ENCODE results near the gene CALML6.

Gene CALML6

DNA sequence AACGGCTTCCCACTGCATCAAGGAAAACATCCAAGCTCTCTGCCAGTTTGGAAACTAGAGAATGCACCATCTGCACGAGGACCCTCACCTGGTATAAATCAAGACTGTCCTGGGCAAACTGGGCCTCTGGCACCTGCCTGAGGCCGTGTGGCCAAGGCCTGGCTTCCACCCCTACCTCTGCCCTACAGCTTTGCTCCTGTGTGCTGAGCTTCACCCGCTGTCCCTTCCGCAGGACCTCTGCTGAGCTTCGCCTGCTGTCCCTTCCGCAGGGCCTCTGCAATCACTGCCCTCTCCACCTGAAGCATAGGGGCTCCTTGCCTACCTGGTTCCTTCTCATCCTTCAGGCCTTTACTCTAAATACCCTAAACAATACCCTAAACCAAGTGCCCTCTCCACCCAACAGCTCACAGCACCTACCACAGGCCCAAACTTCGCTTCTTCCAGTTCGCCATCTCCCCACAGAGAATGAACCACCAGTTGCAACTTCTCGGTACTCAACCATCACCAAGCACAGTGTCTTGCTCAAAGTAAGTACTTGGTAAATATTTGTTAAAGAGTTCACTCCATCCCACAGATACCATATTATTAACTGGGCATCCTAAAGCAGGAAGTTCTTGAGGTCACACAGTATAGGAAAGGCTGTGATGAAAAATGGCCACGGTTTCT is 42.6 kb upstream of the CALML6 start:
- Histone ChIP-seq H3K27ac (ENCODE audit: low read depth, low read length, poor library complexity, severe bottlenecking) (peak overlapping the region; percentile 26), H3K27me3 (ENCODE audit: insufficient read depth, low read length) (no peaks in the 10 kb centered on the region), H3F3A (ENCODE audit: insufficient read depth, low read length) (0 out of 2 replicates have a peak, but pooled peaks cover 6% of the 10 kb centered on the region), H3K9me3 (ENCODE audit: low read length) (no peaks in the 10 kb centered on the region), H3K9me2 (ENCODE audit: low read depth, low read length) (no peaks in the 10 kb centered on the region), H3K36me3 (ENCODE audit: insufficient read depth, low read length) (peaks cover 75% of the 10 kb centered on the region), H4K20me1 (ENCODE audit: insufficient read depth, low read length) (peaks cover 3% of the 10 kb centered on the region; the same call in 1 of the 2 replicates), H3K9ac (ENCODE audit: low read length) (no peak overlapping the region), H3K79me2 (ENCODE audit: insufficient read depth, low read length) (peaks cover 100% of the 10 kb centered on the region), H3K4me3 (ENCODE audit: low read depth, low read length, poor library complexity, severe bottlenecking) (no peak overlapping the region), H3K4me1 (ENCODE audit: insufficient read depth, low read length, severe bottlenecking) (peaks cover 33% of the 10 kb centered on the region), H3K4me2 (ENCODE audit: low read length) (peak overlapping the region; percentile 10; the same call in 1 of the 2 replicates), H2AFZ (ENCODE audit: low read length) (no peak overlapping the region)
- TF ChIP-seq EZH2 (IDR thresholded peaks at IDR 0.05; ENCODE audit: borderline replicate concordance, low read length) (no peak), CTCF (IDR thresholded peaks at IDR 0.05; ENCODE audit: low read length) (no peak)

DNA sequence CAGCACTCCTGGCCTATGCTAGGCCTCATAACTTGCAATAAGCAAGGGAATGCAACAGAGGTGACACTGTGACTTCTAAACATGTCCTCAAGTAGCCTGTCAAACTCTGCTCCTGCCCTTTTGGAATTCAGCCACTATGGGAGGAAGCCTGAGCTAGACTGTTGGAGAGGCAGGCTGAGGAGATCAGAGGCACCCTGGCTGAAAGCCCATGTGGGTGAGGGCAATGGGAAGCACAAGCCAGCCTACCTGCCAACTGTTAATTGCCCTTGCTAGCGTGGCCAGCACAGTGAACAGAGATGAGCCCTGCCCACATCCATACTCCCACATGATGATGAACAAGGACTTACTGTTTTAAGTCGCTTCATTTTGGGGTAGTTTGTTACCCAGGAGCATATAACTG is 41.9 kb upstream of the CALML6 start:
- no peaks in the 10 kb centered on the region for H3K9me2 ChIP-seq (ENCODE audit: low read depth, low read length)
- no peak overlapping the region for H2AFZ ChIP-seq (ENCODE audit: low read length)
- peaks cover 100% of the 10 kb centered on the region for H3K79me2 ChIP-seq (ENCODE audit: insufficient read depth, low read length)
- no peak overlapping the region for H3K4me3 ChIP-seq (ENCODE audit: low read depth, low read length, poor library complexity, severe bottlenecking)
- no peaks in the 10 kb centered on the region for H3K27me3 ChIP-seq (ENCODE audit: insufficient read depth, low read length)
- TF ChIP-seq EZH2 (IDR thresholded peaks at IDR 0.05; ENCODE audit: borderline replicate concordance, low read length) (no peak), CTCF (IDR thresholded peaks at IDR 0.05; ENCODE audit: low read length) (no peak)
- no peak overlapping the region for H3K9ac ChIP-seq (ENCODE audit: low read length)
- H3F3A ChIP-seq (ENCODE audit: insufficient read depth, low read length): 0 out of 2 replicates have a peak, but pooled peaks cover 6% of the 10 kb centered on the region
- H3K4me1 ChIP-seq (ENCODE audit: insufficient read depth, low read length, severe bottlenecking): peaks cover 37% of the 10 kb centered on the region
- peaks cover 3% of the 10 kb centered on the region; the same call in 1 of the 2 replicates for H4K20me1 ChIP-seq (ENCODE audit: insufficient read depth, low read length)
- no peak overlapping the region for H3K4me2 ChIP-seq (ENCODE audit: low read length)
- H3K9me3 ChIP-seq (ENCODE audit: low read length): no peaks in the 10 kb centered on the region
- peaks cover 82% of the 10 kb centered on the region for H3K36me3 ChIP-seq (ENCODE audit: insufficient read depth, low read length)
- H3K27ac ChIP-seq (ENCODE audit: low read depth, low read length, poor library complexity, severe bottlenecking): no peak overlapping the region

GRCh38 chr1:1874901-1875300 is 40.2 kb upstream of the CALML6 start:
- peaks cover 94% of the 10 kb centered on the region for H3K36me3 ChIP-seq (ENCODE audit: insufficient read depth, low read length)
- peaks cover 3% of the 10 kb centered on the region; the same call in 1 of the 2 replicates for H4K20me1 ChIP-seq (ENCODE audit: insufficient read depth, low read length)
- no peak overlapping the region for H3K4me2 ChIP-seq (ENCODE audit: low read length)

More at GRCh38 chr1:1874901-1875300, 40.2 kb upstream of the CALML6 start:
- Histone ChIP-seq H3K9me2 (ENCODE audit: low read depth, low read length) (no peaks in the 10 kb centered on the region), H3K79me2 (ENCODE audit: insufficient read depth, low read length) (peaks cover 100% of the 10 kb centered on the region), H3K27ac (ENCODE audit: low read depth, low read length, poor library complexity, severe bottlenecking) (no peak overlapping the region), H3K4me3 (ENCODE audit: low read depth, low read length, poor library complexity, severe bottlenecking) (no peak overlapping the region), H3F3A (ENCODE audit: insufficient read depth, low read length) (0 out of 2 replicates have a peak, but pooled peaks cover 6% of the 10 kb centered on the region), H3K27me3 (ENCODE audit: insufficient read depth, low read length) (no peaks in the 10 kb centered on the region), H3K9me3 (ENCODE audit: low read length) (no peaks in the 10 kb centered on the region), H3K9ac (ENCODE audit: low read length) (no peak overlapping the region), H3K4me1 (ENCODE audit: insufficient read depth, low read length, severe bottlenecking) (peaks cover 32% of the 10 kb centered on the region), H2AFZ (ENCODE audit: low read length) (no peak overlapping the region)
- TF ChIP-seq EZH2 (IDR thresholded peaks at IDR 0.05; ENCODE audit: borderline replicate concordance, low read length) (no peak), CTCF (IDR thresholded peaks at IDR 0.05; ENCODE audit: low read length) (no peak)

Measured in OCI-LY1 (cell line).